Iris pigment epithelial cell (primary cell): ENCODE measurements around the gene RTL1.
A peak's percentile ranks its signal among the peaks of the same experiment; 100 is the strongest.

ENCODE experiments used
- DNase-seq: peaks from one replicate; pipeline ENCODE4 v3.0.0-alpha.2; 2011; ENCODE audit warnings: low read depth

Gene RTL1

DNA sequence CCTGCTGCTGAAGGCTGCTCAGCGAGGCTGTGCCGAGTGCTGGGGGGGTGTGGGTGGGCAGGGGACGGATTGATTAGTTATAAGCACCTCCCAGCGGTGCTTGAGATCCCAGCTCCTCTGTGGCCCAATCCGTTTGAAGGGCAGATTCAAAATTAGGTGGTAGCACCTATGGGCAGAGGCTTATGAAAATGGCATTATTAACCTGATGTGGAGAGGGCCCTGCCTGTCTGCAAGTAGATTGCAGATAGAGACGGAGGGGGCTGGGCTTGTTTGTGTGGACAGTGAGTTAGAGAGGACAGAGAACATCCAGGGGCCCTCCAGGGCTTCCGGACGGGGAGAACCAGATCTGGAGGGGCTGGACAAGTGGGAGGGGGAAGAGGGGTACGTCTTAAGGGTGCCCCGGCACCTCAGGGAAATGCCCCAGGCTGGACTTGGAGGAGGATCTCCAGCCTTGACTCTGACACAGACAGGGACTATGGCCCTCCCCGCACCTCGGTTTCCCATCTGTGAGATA, at the start of gene RTL1:
Gene RTL1 (minus strand): TSS at position 51 of the 514 bp plus-strand sequence. CDS start 18,934 bp downstream, outside the sequence.
- DNase-seq: no peak

DNA sequence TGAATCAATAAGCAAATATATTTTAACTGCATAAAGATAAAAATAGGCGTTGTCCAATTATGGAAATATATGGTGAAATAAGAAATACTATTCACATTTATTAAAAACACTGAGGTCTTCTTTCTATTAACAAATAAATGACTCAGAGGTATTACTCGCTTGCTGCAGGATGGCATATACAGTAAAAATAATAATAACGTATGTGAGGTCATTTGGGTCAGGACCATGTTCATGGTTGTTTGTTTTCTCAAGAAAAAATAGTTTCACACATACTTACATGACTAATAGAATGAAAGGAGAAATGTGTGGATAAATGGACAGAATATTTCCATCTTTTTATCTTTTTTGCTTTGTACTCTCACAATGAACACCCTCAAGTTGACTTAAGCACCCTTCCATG, 46.5 kb upstream of the RTL1 start:
- DNase-seq: peak; percentile 30

DNA sequence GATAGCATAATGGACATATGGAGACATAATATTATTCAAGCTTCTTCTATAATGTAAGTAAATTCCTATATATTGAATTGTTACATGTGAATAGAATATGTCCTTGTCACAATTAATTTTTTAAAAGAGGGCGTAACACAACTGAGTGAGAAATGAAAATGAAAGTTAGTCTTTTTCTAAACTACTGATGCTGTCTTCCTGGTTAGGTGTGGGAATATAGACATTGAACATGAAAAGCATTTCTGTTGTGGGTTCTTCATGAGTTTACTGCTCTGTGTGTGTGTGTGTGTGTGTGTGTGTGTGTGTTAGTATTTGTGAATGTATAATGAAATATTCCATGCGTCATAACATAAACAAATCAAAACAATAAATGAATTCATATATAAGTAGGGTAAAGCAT, 40.5 kb upstream of the RTL1 start:
- DNase-seq: no peak

DNA sequence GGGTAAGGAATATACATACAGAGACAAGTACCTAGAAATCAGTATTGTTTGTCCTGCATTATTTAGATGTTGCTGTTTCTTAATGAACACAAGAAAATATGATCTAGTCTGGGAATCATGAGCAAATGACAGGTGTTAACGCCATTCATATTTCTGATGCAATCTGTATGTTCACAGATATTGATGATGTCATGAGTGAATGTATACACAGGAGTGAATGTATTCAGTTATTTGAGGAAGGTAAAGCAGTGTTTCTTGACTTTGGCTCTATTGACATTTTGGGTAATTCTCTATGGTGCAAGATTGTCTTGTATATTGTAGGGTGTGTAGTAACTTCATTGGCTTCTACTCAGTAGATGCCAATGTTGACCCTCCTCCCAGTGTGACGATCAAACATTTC, 26.7 kb upstream of the RTL1 start:
- DNase-seq: no peak

DNA sequence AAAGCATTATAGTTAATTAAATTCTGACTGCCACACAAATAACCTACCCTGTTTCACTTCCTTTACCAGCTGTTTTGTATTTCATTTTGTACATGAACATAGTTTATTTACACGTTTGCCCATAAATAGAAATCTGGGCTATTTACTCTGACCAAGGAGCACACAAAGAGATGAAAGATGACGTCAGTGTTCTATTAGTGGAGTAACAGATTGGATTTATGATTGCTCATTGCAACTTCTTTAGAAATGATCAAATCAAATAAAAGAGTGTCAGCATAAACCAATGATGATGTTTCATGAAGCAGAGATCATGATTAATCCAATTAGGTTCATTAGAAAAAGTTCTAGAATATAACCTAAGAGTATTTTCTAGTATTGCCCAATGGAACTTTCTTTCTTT, 12.0 kb upstream of the RTL1 start:
- DNase-seq: no peak

DNA sequence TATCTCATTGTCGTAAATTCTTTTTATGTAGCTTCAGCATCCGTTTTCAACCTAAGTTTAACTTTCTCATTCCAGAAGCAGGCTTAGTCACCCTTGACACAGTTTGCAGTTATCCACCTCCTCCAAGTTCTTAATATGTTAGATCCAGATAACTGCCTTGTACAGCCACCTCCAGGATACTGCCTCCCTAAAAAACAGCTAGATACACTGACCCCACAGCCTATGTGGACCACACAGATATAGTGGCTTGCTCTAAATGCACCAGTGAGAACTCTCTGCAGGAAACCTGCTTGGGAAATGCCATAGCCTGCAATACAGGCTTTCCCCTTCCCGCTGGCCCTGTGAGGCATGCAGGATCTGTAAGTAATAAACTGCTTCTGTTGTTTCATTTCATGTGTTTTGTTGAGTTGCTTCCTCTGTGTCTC, 11.1 kb upstream of the RTL1 start:
- DNase-seq: peak; percentile 45

DNA sequence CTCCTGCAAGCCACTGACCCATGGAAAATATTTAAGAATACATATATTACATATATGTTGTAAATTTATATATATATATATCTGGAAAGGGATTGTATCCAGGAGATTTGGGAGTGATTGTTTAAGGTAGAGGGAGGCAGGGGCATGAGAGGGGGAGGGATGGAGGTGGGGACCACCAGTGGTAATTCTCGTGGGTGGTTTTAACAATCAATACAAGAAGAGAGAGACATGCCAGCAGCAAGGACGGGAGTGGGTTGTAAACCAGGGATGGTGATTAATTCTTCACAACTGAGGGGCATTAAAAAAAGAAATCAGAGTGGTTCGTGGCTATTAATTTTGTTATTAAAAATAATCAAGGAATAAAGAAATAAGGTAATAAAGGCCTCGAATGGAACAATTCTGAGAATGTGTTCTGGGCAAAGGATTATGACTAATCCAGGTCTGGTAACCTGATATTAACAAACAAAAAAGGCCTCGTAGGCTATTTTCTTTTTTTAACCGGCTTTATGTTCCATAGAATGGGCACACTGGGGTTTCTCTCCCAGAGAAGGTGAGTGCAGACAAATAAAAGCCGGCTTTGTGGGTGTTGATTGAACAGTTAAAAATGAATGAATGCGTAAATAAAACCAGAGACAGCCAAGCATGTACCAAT, 8.3 kb upstream of the RTL1 start:
- DNase-seq: peak; percentile 31

DNA sequence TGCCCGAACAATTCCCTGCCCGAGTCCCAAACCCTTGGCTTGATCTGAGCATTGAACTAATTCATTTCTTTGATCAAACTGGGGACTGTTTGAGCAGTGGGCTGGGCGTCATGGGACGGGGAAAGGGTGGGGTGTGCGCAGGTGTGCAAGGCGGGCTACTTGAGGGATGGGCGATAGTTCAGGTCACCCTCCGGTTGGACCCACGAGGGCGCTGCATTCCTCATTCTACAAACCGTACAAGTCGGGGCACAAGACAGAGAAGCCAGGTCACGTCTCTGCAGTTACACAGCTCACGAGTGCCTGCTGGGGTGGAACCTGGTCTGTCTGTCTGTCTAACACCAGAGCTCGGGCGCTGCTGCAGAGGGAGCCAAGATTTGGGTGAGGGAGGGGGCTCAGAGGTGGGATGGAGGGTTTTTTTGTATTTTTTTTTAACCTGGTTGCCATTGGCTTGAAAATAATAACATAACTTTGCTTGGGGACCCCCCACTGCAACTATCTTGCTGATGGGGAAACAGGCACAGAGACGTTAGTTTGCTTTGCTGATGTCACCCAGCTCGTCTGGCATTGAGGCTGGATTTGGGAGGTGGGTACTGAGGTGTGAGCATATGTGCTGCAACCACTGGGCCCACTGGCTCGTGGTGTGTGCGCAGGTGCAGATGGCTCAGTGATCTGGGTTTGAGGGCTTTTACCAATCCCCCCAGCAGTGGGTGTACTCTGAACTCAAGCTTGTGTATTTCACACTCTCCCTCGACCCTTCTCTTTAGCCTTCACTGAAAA, 7.6 kb upstream of the RTL1 start:
- no peak for DNase-seq

DNA sequence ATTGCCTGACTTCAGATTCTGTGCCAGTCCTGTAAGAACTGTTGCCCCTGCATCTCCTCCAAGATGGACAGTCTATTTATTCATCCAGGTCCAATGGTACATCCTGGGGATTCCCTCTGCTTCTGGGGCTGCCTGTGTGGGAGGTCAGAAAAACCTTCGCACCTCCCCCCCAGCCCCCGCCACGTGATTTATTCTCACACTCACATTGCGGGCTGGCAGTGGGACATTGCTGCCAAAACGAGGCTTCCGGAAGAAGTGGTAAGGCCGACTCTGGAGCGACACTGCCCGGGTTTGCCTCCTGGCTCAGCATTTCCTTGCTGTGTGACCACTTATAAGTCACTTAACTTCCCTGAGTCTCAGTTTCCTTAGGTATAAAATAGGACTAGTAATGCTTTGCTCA, 5.9 kb upstream of the RTL1 start:
- no peak for DNase-seq

DNA sequence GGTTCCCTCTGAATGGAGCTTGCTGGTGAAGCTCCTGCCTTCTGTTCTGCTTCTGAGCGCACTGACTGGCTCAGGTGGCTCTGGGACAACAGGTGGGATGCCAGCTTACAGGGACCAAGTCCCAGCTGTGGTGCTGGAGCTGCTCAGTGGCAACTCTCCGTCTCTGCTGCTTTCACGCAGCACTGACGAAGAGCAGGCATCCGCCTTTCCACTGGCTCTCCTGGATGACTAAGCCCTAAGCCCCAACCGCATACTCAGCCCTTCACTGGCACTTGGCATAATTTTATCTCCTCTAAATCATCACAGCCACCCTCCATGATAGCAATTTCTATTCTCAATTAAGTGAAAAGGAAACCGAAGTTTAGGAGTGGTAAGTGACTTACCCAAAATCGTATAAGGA, 3.7 kb upstream of the RTL1 start:
- no peak for DNase-seq

DNA sequence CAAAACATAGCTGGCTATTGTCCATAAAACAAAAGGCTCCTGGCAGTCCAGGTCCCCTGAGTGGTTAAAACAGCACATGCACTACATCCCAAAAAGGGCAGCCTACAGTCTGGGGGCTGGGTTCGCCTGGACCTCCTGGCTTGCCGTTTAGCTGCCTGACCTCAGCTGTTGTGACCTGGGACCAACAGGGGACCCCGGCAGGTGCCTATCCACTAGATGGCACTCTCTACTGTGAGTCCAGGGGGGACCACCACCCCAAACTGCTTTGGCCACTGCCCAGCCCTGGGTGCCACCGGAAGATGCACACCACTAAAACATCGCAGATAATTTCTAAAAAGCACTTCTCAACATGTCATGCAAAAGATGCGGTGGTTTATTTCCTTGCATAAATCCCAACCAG, 2.9 kb upstream of the RTL1 start:
- DNase-seq: no peak

DNA sequence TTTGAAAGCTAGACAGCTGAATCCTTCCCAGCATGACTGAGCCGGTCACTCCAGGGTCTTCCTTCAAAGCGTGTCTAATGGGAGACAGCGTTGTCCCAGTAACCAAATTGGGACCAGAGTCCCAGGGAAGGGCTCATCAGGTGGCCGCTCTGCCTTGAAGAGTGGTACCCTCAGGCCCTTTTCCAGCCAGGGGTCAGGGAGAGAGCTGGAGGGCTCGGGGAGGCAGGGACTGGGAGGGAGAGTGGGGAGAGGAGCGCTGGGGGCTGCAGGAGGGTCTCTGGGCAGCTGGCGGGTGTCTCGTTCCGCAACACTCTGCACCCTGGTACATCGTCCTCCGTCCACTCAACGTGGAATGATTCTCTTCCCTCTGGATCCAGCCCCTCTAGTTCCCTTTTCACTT, 1.6 kb upstream of the RTL1 start:
- DNase-seq: no peak

DNA sequence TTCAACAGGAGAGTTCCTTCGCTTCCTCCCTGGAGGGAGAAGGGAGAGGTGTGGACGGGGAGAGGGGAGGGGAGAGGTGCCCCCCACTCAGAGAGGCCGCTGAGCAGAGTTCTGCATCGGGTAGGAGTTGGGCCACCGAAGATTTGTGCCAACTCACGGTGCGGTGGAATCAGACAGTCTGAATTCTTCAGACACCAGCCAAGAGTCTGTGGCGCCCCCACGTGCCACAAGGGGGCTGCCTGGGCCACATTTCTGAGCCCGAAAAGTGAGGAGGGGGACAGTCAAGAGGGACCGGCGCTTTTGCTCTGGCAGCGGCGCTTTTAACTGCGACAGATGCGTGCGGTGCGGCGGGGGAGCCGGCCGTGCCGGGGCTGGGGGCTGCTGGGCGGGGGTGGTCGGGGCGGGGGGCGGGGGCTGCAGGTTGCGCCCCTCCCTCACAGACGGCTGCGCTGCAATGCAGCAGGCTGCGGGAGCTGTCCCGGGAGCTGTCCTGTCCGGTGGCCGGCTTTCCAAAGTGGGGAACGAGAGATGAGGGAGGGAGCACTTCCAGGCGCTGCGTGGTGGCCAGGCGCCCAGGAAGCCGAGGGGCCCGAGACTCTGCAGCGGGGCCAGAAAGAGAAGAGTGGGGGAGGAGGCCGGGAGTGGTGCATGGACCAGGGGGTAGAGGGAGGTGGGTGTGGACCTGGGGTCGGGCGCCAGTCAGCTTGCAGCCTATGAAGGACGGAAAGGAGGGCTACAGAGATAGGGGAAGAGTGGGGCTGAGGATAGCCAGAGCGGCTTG, 975 bp upstream of the RTL1 start:
- DNase-seq: no peak

DNA sequence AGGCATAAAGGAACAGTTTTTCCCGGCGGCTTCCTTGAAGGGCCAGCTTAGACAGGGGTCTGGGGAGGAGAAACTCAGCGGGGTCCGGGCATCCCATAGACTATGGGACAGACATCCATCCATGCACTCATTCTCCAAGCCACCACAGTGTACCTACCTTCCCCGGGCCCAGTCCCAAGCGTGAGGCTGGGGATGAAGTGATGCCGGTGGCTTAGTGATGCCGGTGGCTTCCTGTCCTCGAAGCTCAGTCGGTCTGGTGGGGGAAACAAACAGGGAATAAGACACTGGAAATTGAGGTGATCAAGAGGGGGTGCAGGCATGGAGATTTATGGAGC, 421 bp downstream of the RTL1 start:
- no peak for DNase-seq

DNA sequence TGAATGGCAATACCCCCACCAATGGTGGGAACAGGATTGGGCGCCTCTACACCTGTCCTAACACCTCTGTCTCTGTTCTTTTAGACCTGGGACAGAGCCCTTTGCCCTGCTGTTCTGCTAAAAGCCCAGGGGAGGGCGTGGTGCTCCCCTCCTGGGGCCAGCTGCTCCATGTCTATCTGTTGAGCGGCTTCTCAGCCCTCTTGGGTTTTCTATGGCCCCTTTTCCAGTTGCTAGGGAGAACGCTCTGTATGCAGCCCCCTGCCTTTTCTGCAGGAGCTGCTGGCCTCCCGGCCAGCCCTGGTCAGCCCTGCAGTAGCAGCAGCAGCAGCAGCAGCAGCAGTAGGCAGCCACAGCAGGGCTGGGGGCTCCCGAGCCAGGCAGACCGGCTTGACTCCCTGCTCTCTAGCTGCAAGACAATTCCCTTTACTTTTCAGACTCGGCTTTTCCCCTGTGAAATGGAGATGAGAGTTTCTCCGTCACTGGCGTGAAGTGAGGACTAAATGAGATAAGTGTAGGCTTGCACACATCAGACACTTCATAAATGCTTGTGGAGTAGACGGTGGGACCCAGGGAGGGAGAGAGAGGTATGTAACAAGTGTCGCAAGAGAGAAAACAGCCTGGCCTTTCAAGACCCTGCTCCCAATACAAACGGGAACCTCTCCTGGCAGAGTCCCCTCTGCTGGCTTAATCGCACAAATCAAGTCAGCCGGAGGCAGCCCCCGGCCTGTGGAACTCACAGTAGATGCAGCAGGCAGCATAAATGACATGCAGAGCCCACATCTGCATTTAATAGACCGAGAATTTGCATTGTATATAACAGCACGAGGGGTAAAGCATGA, 1.0 kb downstream of the RTL1 start:
- DNase-seq: peak; percentile 14

DNA sequence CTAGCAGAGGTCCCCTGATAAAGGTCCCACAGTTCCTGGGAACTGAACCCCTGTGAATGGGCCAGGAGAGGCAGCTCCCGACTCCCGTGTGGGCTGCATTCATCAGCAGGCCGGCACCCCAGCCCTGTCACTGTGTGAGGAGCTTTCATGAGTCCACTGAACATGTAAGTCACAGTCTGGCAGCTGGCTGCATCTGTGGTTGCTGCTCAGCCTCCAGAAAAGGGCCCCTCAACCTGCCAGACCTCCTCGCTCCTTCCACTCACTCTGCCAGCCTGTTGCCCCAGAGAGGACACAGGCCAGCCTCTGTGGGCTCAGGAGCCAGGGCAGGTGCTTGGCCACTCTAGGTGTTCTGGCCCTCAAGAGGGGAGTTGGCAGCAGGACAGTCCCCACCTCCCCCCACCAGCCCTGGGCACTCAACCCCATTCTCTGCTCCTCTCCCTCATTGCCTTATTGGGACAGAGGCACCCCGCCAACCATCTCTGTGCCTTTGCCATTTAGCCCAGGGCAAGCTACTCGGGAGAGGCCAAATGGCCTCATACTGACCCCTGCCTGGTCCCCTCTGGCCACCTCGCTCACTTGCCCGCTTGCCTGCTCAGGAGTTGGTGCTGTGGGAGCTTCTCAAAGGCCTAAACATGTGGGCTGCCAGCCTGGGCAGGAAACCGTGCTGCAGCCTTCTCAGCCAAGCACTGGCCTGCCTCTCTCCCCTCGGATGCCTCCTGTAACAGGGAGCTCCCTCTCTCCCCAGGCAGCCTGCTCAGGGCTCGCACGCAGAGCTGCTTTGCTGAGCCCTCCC, 1.9 kb downstream of the RTL1 start:
- no peak for DNase-seq

DNA sequence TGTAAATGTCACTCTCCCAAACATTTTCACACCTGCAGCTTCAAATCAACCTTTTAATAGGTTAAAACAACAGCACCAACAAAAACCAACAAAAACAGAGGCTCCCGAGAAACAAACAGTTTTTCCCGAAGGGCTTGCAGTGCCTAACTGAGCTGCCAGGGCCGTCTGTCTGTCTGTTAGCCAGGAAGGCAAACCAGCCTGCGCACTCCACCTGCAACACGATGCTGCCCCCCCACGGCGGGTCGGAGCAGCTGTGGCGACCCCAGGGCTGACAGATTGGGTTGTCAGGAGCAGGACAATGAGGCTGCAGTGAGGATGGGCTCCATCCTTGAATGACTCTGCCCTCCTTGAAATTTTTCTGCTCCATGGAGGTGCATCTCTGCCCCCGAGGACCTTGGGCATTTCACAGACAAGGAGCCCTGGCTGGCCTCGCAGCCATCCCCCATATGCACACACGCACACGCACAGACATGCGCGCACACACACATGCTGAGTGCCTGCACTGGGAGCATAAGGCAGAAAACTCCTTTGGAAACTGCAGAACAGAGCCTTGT, 2.6 kb downstream of the RTL1 start:
- DNase-seq: no peak

DNA sequence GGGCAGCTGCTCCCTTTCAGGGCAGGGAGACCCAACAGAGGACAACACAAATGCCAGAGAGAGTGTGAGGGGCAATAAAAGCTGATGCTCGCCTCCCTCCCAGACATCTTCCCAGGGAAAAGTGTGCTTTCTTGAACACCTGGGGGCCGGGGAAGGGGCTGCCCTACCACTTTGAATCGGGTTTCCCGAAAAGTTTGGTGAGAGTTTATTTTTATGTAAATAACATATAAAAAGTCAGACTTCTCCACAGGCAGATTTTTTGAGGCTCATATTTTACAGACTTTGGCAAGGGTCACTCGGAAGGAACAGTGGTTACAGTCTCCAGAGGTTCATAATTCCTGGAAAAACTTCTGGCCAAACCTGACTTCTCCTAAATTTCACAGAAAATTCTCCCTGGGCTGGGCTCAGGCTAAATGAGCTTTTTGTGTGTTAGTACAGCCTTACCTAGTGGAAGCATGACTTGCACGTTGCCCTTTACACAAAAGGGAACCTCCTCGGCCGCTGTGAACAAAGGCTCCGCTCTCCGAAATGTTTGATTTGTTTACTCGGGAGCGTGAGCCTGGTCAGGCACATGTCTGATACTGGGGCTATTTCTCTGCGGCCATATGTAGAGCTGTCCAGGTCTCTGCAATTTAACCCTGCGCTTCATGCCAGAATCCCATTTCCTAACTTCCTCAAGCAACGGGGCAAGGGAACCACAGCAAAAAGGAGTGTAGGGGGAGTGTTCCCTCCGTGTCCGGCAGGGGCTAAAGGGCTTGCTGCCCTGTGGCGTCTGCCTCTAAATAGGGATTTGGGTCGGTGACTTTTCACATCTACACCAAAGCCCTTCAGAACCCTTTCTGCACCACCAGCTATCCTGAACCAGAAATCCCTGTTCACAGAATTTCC, 3.4 kb downstream of the RTL1 start:
- no peak for DNase-seq

DNA sequence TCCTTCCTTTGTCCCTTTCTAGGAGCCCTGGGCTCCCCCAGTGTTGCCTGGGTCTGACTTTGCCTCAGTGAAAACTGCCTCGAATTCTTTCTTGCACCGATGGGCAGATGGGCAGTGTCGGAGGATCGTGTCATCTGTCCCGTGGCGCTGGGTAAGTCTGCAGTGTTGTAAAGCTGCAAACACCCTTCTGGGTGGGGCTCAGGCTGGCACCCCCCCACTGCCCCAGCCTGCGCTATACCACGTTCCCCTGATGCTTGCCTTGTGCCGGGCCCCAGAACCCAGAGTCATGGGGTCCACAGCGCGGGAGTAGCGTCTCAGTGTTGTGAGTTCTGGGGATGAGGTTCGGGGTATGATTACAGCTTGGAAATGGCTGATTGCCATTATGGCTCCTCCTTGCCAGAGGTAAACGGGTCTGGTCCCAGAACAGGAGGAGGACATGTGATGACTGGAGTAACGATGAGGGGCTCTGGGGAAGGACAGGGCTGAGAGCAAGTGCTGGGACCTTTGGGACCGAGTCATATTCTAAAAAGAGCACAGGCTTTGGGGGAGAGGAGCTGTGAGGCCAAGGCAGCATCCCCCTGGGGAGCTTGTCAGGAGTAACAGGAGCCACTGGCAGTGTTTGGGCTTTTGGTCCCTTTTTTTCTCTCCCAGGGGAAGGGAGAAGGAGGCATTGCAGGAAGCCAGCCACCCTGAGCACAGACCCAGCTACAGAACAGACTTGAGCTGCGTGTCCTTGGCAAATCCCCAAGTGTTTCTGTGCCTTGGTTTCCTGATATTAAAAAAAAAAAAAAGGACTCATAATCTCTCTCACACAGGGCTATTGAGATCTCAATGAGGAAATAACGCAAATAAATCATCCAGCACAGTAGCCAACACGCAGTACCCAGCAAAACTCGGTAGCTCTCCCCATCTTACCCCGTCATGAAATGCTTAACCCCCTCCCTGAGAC, 4.3 kb downstream of the RTL1 start:
- peak; percentile 16 for DNase-seq
